Measurements from ENCODE around the gene KDM7A.

Gene KDM7A, protein sequence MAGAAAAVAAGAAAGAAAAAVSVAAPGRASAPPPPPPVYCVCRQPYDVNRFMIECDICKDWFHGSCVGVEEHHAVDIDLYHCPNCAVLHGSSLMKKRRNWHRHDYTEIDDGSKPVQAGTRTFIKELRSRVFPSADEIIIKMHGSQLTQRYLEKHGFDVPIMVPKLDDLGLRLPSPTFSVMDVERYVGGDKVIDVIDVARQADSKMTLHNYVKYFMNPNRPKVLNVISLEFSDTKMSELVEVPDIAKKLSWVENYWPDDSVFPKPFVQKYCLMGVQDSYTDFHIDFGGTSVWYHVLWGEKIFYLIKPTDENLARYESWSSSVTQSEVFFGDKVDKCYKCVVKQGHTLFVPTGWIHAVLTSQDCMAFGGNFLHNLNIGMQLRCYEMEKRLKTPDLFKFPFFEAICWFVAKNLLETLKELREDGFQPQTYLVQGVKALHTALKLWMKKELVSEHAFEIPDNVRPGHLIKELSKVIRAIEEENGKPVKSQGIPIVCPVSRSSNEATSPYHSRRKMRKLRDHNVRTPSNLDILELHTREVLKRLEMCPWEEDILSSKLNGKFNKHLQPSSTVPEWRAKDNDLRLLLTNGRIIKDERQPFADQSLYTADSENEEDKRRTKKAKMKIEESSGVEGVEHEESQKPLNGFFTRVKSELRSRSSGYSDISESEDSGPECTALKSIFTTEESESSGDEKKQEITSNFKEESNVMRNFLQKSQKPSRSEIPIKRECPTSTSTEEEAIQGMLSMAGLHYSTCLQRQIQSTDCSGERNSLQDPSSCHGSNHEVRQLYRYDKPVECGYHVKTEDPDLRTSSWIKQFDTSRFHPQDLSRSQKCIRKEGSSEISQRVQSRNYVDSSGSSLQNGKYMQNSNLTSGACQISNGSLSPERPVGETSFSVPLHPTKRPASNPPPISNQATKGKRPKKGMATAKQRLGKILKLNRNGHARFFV

DNA sequence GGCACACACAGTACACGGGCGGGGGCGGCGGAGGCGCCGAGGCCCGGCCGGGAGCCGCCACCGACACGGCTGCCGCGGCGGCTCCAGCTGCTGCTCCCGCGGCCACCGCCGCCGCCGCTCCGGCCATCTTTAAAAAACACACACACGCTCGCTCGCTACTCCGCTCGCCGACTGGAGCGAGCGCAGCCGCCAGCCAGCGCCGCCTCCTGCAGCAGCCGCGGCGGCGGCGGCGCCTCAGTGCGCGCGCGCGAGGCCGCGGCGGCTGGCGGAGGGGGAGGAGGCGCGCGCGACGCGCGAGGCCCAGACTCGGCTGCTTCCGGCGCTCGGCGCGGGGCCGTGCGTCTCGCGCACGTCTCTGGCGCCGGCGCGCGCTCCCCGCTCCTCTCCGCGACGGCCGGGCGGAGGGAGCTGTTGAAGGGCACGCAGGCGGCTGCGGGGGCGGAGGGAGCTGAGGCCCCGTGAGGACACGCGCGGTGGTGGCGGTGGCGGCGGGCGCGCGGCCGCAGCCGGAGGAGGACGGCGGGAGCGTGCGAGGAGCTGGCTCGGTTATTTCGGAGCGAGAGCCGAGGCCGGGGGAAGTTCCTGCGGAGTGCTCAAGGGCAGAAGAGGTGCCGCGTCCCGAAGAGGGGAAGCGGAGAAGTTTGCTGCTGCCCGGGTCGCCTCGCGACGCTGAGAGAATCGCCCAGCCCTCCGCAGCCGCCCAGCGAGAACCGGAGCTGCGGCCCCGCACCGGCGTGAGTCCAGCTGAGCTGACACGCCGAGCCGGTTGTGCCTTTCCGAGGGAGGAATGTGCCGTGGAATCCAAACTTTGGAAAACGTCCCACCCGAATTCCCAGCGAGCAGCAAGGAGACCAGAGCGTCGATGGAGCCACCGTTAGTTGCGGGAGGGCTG lies at the start of gene KDM7A:
TSS of gene KDM7A (minus strand) at position 173 of the 892 bp plus-strand sequence. CDS start at position 127, 46 bp downstream.
- DNase-seq (ENCODE audit: low spot score), result peak; percentile 95

GRCh38 chr7:140225562-140226249 lies 48.9 kb upstream of the KDM7A start:
- no peak for DNase-seq (ENCODE audit: low spot score)

GRCh38 chr7:140223515-140224221 lies 46.9 kb upstream of the KDM7A start:
- DNase-seq (ENCODE audit: low spot score), result no peak

GRCh38 chr7:140222814-140223213 lies 46.0 kb upstream of the KDM7A start:
- DNase-seq (ENCODE audit: low spot score), result no peak

GRCh38 chr7:140219672-140220524 lies 43.1 kb upstream of the KDM7A start:
- no peak for DNase-seq (ENCODE audit: low spot score)

DNA sequence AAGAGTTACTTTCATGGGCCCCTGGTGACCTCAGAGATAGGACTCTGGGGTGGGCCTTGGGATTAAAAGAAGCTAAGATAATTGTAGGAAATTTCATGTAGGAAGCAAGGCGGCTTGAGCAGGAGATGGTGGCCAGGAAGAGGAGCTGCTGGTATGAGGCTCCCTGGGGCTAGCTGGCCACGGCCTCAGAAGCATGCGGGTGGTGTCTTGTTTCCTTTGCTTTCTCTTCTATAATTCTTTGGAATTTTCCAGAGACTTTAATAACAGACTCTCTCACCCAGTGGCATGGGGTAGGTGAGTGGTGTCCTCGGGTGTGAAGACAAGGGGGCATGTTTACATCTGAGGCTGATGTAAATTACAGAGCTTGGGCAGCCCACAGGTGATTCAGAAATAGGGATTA lies 41.9 kb upstream of the KDM7A start:
- no peak for DNase-seq (ENCODE audit: low spot score)

- DNase-seq (ENCODE audit: low spot score), result no peak
These were observed 41.1 kb upstream of the KDM7A start for GRCh38 chr7:140217750-140218501.

- DNase-seq (ENCODE audit: low spot score), result no peak
These were observed 38.5 kb upstream of the KDM7A start for GRCh38 chr7:140215281-140215680.

- DNase-seq (ENCODE audit: low spot score), result no peak
These were observed 37.4 kb upstream of the KDM7A start for GRCh38 chr7:140214075-140214684.

DNA sequence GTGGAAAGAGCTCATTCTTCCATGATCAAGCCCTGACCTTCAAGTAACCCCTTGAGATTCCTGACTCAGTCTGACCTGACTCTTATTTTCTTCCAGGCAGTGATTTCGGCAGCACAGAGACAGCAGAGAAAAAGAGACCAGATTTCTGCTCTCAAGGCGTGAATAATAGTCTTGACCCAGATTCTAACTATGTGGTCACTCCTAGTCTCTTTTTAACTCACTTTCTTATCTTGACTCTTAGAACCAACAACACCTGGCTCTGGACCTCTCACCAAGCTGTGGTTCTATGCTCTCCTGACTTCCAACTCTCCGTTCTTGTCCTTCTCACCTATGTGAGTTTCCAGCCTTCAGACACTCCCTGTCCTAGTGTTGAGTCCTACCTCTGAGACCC lies 36.9 kb upstream of the KDM7A start:
- no peak for DNase-seq (ENCODE audit: low spot score)

- no peak for DNase-seq (ENCODE audit: low spot score)
These were observed 35.5 kb upstream of the KDM7A start for GRCh38 chr7:140212100-140212881.

DNA sequence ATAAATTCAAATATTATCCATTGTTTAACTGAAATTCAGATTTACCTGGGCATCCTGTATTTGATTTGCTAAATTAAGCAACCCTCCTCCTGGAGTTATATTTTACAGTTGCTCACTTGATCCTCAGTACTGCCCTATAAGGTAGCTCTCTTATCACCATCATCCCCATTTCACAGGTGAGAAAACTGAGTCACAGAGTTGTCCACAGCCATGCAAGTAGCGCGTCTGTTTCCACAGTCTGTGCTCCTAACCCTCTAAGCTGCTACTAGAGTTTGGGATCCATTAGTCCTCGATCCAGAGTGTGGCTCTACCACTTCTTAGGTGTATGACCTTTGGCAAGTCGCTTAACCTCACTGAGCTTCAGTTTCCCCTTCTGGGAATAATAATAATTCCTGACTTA lies 34.9 kb upstream of the KDM7A start:
- no peak for DNase-seq (ENCODE audit: low spot score)

- DNase-seq (ENCODE audit: low spot score), result no peak
These were observed 33.3 kb upstream of the KDM7A start for GRCh38 chr7:140209866-140210609.

- no peak for DNase-seq (ENCODE audit: low spot score)
These were observed 30.0 kb upstream of the KDM7A start for GRCh38 chr7:140206616-140207389.

- DNase-seq (ENCODE audit: low spot score), result no peak
These were observed 28.8 kb upstream of the KDM7A start for GRCh38 chr7:140205600-140205999.

- no peak for DNase-seq (ENCODE audit: low spot score)
These were observed 26.8 kb upstream of the KDM7A start for GRCh38 chr7:140203556-140203955.
